Spinal cord (tissue), 10 donors: ENCODE data around the gene SH3BP4. TPM values are rescaled to one million over a fixed set of nuclear protein-coding genes. Genes with fewer than 3 reads are reported as not detected.

Experiments used
- DNase-seq, 6 donors: peaks; one replicate each; pipeline versions ENCODE4 v3.0.0 to v3.0.0-alpha.2; 2013 to 2015; ENCODE audit warnings: low spot score in 6 of 6, low read depth in 4 of 6
- H3K27ac ChIP-seq: one replicate; pipeline ENCODE4 v1.5.1; 2013; ENCODE audit warnings: low read depth, low read length, control low read depth
- H3K27me3 ChIP-seq: one replicate; pipeline ENCODE4 v1.6.1; 2013; ENCODE audit warnings: low read length; ENCODE audit not compliant: control insufficient read depth, insufficient read depth
- H3K36me3 ChIP-seq: one replicate; pipeline ENCODE4 v1.6.1; 2013; ENCODE audit warnings: low read length; ENCODE audit not compliant: control insufficient read depth, insufficient read depth
- H3K4me1 ChIP-seq: one replicate; pipeline ENCODE4 v1.6.1; 2013; ENCODE audit warnings: low read length; ENCODE audit not compliant: control insufficient read depth, insufficient read depth
- H3K4me3 ChIP-seq: one replicate; pipeline ENCODE4 v1.5.1; 2013; ENCODE audit warnings: low read depth, low read length, control low read depth
- H3K9me3 ChIP-seq: one replicate; pipeline ENCODE4 v1.6.1; 2013; ENCODE audit warnings: low read length; ENCODE audit not compliant: control insufficient read depth, insufficient read depth
- WGBS: methylation state at CpG from one replicate; pipeline ENCODE4 v1.1.5; 2013; ENCODE audit warnings: missing lambda C conversion rate; ENCODE audit not compliant: insufficient coverage; 5-methylcytosine and 5-hydroxymethylcytosine counted together
- polyA plus RNA-seq, 2 donors: library from polyadenylated mRNA; unstranded; fragments of 120-200 nt; gene quantifications; one replicate each; pipeline ENCODE4 v1.2.1, GENCODE V29; 2013; ENCODE audit not compliant: insufficient read length in 2 of 2
- total RNA-seq, 2 donors: library from RNA; depleted of rRNA in 1 of 2; stranded (reverse); fragments of 120-200 nt in 1 of 2; fragments of >200 nt in 1 of 2; gene quantifications; one replicate each; pipeline versions ENCODE4 v1.2.3 to v1.2.4, GENCODE V29; 2013 to 2014
- donor health status: healthy.

The SH3BP4 gene
- total and polyA plus RNA-seq, 4 donors: 13.9 to 29.6 (median 27.0) TPM

- DNase-seq: no peak
- H3K4me3 ChIP-seq: no peak overlapping the region
- H3K9me3 ChIP-seq: peaks cover 2% of the 10 kb centered on the region
- H3K27ac ChIP-seq: no peak overlapping the region
- no peaks in the 10 kb centered on the region for H3K4me1 ChIP-seq
- 100% methylated on average over 2 of the region's 5 CpGs for WGBS
- H3K36me3 ChIP-seq: no peaks in the 10 kb centered on the region
- H3K27me3 ChIP-seq: no peaks in the 10 kb centered on the region
Measured at GRCh38 chr2:234939996-234940395, 11.8 kb upstream of the SH3BP4 start.

- Histone ChIP-seq H3K4me3 (no peak overlapping the region), H3K4me1 (no peaks in the 10 kb centered on the region), H3K27ac (no peak overlapping the region), H3K9me3 (peaks cover 2% of the 10 kb centered on the region), H3K36me3 (no peaks in the 10 kb centered on the region), H3K27me3 (no peaks in the 10 kb centered on the region)
- 86% methylated on average over 6 of the region's 7 CpGs for WGBS
- DNase-seq: no peak
Measured at GRCh38 chr2:234940527-234940926, 11.3 kb upstream of the SH3BP4 start.

GRCh38 chr2:234945339-234945873, 6.4 kb upstream of the SH3BP4 start:
- no peaks in the 10 kb centered on the region for H3K36me3 ChIP-seq
- WGBS: 85% methylated on average over 9 of the region's 14 CpGs
- no peak overlapping the region for H3K4me3 ChIP-seq
- peaks cover 2% of the 10 kb centered on the region for H3K4me1 ChIP-seq
- H3K9me3 ChIP-seq: peaks cover 2% of the 10 kb centered on the region
- DNase-seq: no peak
- no peak overlapping the region for H3K27ac ChIP-seq
- H3K27me3 ChIP-seq: no peaks in the 10 kb centered on the region

- H3K9me3 ChIP-seq: peaks cover 2% of the 10 kb centered on the region
- no peak overlapping the region for H3K27ac ChIP-seq
- WGBS: 86% methylated on average over 1 of the region's 3 CpGs
- peaks cover 2% of the 10 kb centered on the region for H3K27me3 ChIP-seq
- H3K36me3 ChIP-seq: peaks cover 2% of the 10 kb centered on the region
- peaks cover 13% of the 10 kb centered on the region for H3K4me1 ChIP-seq
- no peak overlapping the region for H3K4me3 ChIP-seq
- DNase-seq: no peak
Measured at GRCh38 chr2:234947556-234947955, 4.3 kb upstream of the SH3BP4 start.

- H3K4me1 ChIP-seq: peaks cover 29% of the 10 kb centered on the region
- H3K4me3 ChIP-seq: no peak overlapping the region
- 88% methylated on average over 1 of the region's 6 CpGs for WGBS
- H3K36me3 ChIP-seq: peaks cover 2% of the 10 kb centered on the region
- peaks cover 2% of the 10 kb centered on the region for H3K27me3 ChIP-seq
- H3K9me3 ChIP-seq: no peaks in the 10 kb centered on the region
- peak in 1 of 6 donors; percentile 24 for DNase-seq
- no peak overlapping the region for H3K27ac ChIP-seq
Measured at GRCh38 chr2:234949762-234950434, 1.9 kb upstream of the SH3BP4 start.

- peaks cover 34% of the 10 kb centered on the region for H3K4me1 ChIP-seq
- peaks cover 2% of the 10 kb centered on the region for H3K36me3 ChIP-seq
- no peak overlapping the region for H3K27ac ChIP-seq
- no peak overlapping the region for H3K4me3 ChIP-seq
- peaks cover 2% of the 10 kb centered on the region for H3K27me3 ChIP-seq
- no peaks in the 10 kb centered on the region for H3K9me3 ChIP-seq
- 72% methylated on average over 7 of the region's 7 CpGs for WGBS
- DNase-seq: no peak
Measured at GRCh38 chr2:234950435-234950729, 1.4 kb upstream of the SH3BP4 start.

GRCh38 chr2:234950730-234951663, 820 bp upstream of the SH3BP4 start:
- DNase-seq: peak in 2 of 6 donors; percentile 28 to 62
- peak overlapping the region; percentile 57 for H3K27ac ChIP-seq
- peaks cover 2% of the 10 kb centered on the region for H3K36me3 ChIP-seq
- WGBS: 19% methylated on average over 41 of the region's 59 CpGs
- H3K4me1 ChIP-seq: peaks cover 35% of the 10 kb centered on the region
- H3K27me3 ChIP-seq: peaks cover 2% of the 10 kb centered on the region
- no peaks in the 10 kb centered on the region for H3K9me3 ChIP-seq
- H3K4me3 ChIP-seq: peak overlapping the region; percentile 51

GRCh38 chr2:234952270-234953115, 676 bp downstream of the SH3BP4 start:
- under 1% methylated on average over 100 of the region's 102 CpGs for WGBS
- Histone ChIP-seq H3K4me1 (peaks cover 46% of the 10 kb centered on the region), H3K27ac (peak overlapping the region; percentile 67), H3K4me3 (peak overlapping the region; percentile 69), H3K27me3 (peaks cover 2% of the 10 kb centered on the region), H3K36me3 (peaks cover 2% of the 10 kb centered on the region), H3K9me3 (no peaks in the 10 kb centered on the region)
- peak in 2 of 6 donors; percentile 58 to 65 for DNase-seq
